Measurements from ENCODE around the gene F7. TPM values are rescaled to one million over a fixed set of nuclear protein-coding genes. Genes with fewer than 3 reads are reported as not detected.

Gene F7
- total RNA-seq, 1 experiment from 2014 or later = 0.26 TPM

GRCh38 chr13:113150550-113151365 lies 45.2 kb downstream of the F7 start:
- TF ChIP-seq ZNF121 (CRISPR knock-in tag; IDR thresholded peaks at IDR 0.05) (no peak), CREM (CRISPR knock-in tag; IDR thresholded peaks at IDR 0.05) (no peak), GTF2I (CRISPR knock-in tag; conservative IDR thresholded peaks at IDR 0.05) (no peak), ATF2 (CRISPR knock-in tag; IDR thresholded peaks at IDR 0.05; ENCODE audit: borderline replicate concordance, low read depth) (no peak), ESRRA (CRISPR knock-in tag; IDR thresholded peaks at IDR 0.05; ENCODE audit: borderline replicate concordance) (no peak), ZSCAN18 (CRISPR knock-in tag; IDR thresholded peaks at IDR 0.05) (no peak), PRRX2 (CRISPR knock-in tag; IDR thresholded peaks at IDR 0.05) (no peak), FOXP4 (CRISPR knock-in tag; IDR thresholded peaks at IDR 0.05) (no peak), ATF1 (CRISPR knock-in tag; IDR thresholded peaks at IDR 0.05) (no peak), E2F4 (CRISPR knock-in tag; IDR thresholded peaks at IDR 0.05; ENCODE audit: borderline replicate concordance, low read depth) (no peak), ZBTB21 (CRISPR knock-in tag; IDR thresholded peaks at IDR 0.05; ENCODE audit: borderline replicate concordance) (no peak), SOX15 (CRISPR knock-in tag; IDR thresholded peaks at IDR 0.05) (no peak), RORB (CRISPR knock-in tag; IDR thresholded peaks at IDR 0.05) (no peak), NR3C1 (CRISPR knock-in tag; conservative IDR thresholded peaks at IDR 0.05; ENCODE audit: low read depth) (no peak), FOXK1 (CRISPR knock-in tag; IDR thresholded peaks at IDR 0.05) (no peak), SP1 (CRISPR knock-in tag; conservative IDR thresholded peaks at IDR 0.05) (no peak), TEAD4 (CRISPR knock-in tag; IDR thresholded peaks at IDR 0.05) (no peak), GRHL2 (CRISPR knock-in tag; IDR thresholded peaks at IDR 0.05; ENCODE audit: insufficient replicate concordance, severe bottlenecking) (no peak)
- peaks cover 25% of the 10 kb centered on the region for H3K27me3 Mint-ChIP-seq (ENCODE audit: low read depth)
- ATAC-seq = no peak
- H3K4me1 Mint-ChIP-seq = peaks cover 17% of the 10 kb centered on the region
- CTCF ChIA-PET = no interaction called here
- H3K4me3 Mint-ChIP-seq = no peak overlapping the region
- no peak for DNase-seq (ENCODE audit: low spot score)
- peaks cover 6% of the 10 kb centered on the region for H3K9me3 Mint-ChIP-seq
- no peaks in the 10 kb centered on the region for H3K36me3 Mint-ChIP-seq
- POLR2A ChIA-PET = no interaction called here
- no peak overlapping the region; the same call in 1 of the 2 replicates for H3K27ac Mint-ChIP-seq

- ChIA-PET CTCF (no interaction called here), POLR2A (no interaction called here)
- H3K4me3 Mint-ChIP-seq = peak overlapping the region; percentile 63
- H3K36me3 Mint-ChIP-seq = no peaks in the 10 kb centered on the region
- H3K27me3 Mint-ChIP-seq (ENCODE audit: low read depth) = peaks cover 25% of the 10 kb centered on the region
- H3K4me1 Mint-ChIP-seq = peaks cover 17% of the 10 kb centered on the region
- ATAC-seq (no peak), DNase-seq (ENCODE audit: low spot score) (no peak)
- H3K27ac Mint-ChIP-seq = no peak overlapping the region
- peaks cover 12% of the 10 kb centered on the region for H3K9me3 Mint-ChIP-seq
- no peak for TF ChIP-seq PRRX2 (CRISPR knock-in tag; IDR thresholded peaks at IDR 0.05)
- TF ChIP-seq ATF6 (CRISPR knock-in tag; IDR thresholded peaks at IDR 0.05) = no peak
- TF ChIP-seq CBFB (CRISPR knock-in tag; IDR thresholded peaks at IDR 0.05; ENCODE audit: low read depth) = no peak
- TF ChIP-seq ZNF512 (CRISPR knock-in tag; IDR thresholded peaks at IDR 0.05; ENCODE audit: borderline replicate concordance) = no peak
- TF ChIP-seq TEAD4 (CRISPR knock-in tag; IDR thresholded peaks at IDR 0.05) = no peak
- no peak for TF ChIP-seq GRHL2 (CRISPR knock-in tag; IDR thresholded peaks at IDR 0.05; ENCODE audit: insufficient replicate concordance, severe bottlenecking)
- no peak for TF ChIP-seq ZNF138 (CRISPR knock-in tag; conservative IDR thresholded peaks at IDR 0.05)
These were observed 46.4 kb downstream of the F7 start for GRCh38 chr13:113151745-113152690.

All from WTC11 (cell line).